ENCODE data around the gene LDLRAD4. TPM values are rescaled to one million over a fixed set of nuclear protein-coding genes. Genes with fewer than 3 reads are reported as not detected.
A peak's percentile ranks its signal among the peaks of the same experiment; 100 is the strongest.

Gene LDLRAD4
- total and polyA plus RNA-seq, 9 of the 15 experiments (the other 6 are each of a cell fraction or from before 2014, with no cell fraction given), result 0.01 TPM; not detected in 8

- Histone ChIP-seq H3K4me3 (no peak overlapping the region), H3K9ac (ENCODE audit: insufficient read depth in 1 of 2, low read depth in 2 of 2, low read length in 2 of 2) (no peak overlapping the region), H3K4me1 (replicated peaks in 1 of 2; ENCODE audit: control insufficient read depth in 2 of 2, insufficient read depth in 2 of 2, low read length in 2 of 2) (no peaks in the 10 kb centered on the region; a peak in 1 of 5 replicates), H3K4me2 (ENCODE audit: insufficient read depth, low read length) (no peak overlapping the region), H3K9me1 (ENCODE audit: control insufficient read depth, insufficient read depth, low read length) (no peaks in the 10 kb centered on the region), H3K27me3 (ENCODE audit: control insufficient read depth in 2 of 2, insufficient read depth in 2 of 2, low read length in 2 of 2) (peaks cover 22 to 53% of the 10 kb centered on the region in 2 experiments), H3K27ac (ENCODE audit: extremely low read depth, low read depth, low read length) (no peak overlapping the region), H2AFZ (ENCODE audit: low read depth, low read length) (no peak overlapping the region), H3K79me2 (ENCODE audit: control insufficient read depth, insufficient read depth, low read length) (no peaks in the 10 kb centered on the region), H4K20me1 (replicated peaks; ENCODE audit: control insufficient read depth, insufficient read depth, low read length) (no peaks in the 10 kb centered on the region; the same call in 1 of the 2 replicates), H3K36me3 (ENCODE audit: control insufficient read depth, insufficient read depth, low read length) (no peaks in the 10 kb centered on the region), H3K9me3 (replicated peaks; ENCODE audit: control insufficient read depth, insufficient read depth, low read depth, low read length) (no peaks in the 10 kb centered on the region)
- no peak for FAIRE-seq
- CTCF ChIA-PET (ENCODE audit: low intra/inter-chr PET ratio), result no interaction called here
- no peak for DNase-seq (ENCODE audit: extremely low read depth in 1 of 4, low spot score in 3 of 4)
- intact Hi-C loops (cut with micrococcal nuclease) (no loop called here), in situ Hi-C loops (cut with MboI) (no loop called here)
- under 1% methylated on average over 17 of the region's 23 CpGs for WGBS (ENCODE audit: insufficient coverage, low coverage, missing lambda C conversion rate)
- BruUV-seq (replicated peaks), result no TSS peak
- peak; percentile 58 for ATAC-seq
- POLR2A ChIA-PET, result interaction anchor here (0.6 to 1.0 kb wide), 2 partner anchors 8 to 41 kb away, joined by 3 to 5 read pairs; no protein-coding TSS in a partner anchor
- TF ChIP-seq IRF2 (CRISPR knock-in tag; IDR thresholded peaks at IDR 0.05) (no peak), RERE (CRISPR knock-in tag; IDR thresholded peaks at IDR 0.05; ENCODE audit: borderline replicate concordance) (no peak), HCFC1 (IDR thresholded peaks at IDR 0.05; ENCODE audit: low read depth, low read length) (no peak), NELFE (IDR thresholded peaks at IDR 0.05; ENCODE audit: insufficient read depth, insufficient read length) (no peak), IRF9 (tag; IDR thresholded peaks at IDR 0.05) (no peak), DIDO1 (tag; IDR thresholded peaks at IDR 0.05; ENCODE audit: low read depth) (no peak), ZNF23 (CRISPR knock-in tag; IDR thresholded peaks at IDR 0.05) (no peak), RCOR1 (IDR thresholded peaks at IDR 0.05; ENCODE audit: borderline replicate concordance in 1 of 2, low read depth in 2 of 2, low read length in 2 of 2) (no peak), GABPB2 (CRISPR knock-in tag; conservative IDR thresholded peaks at IDR 0.05) (no peak), TEAD2 (tag; IDR thresholded peaks at IDR 0.05) (no peak), KLF6 (CRISPR knock-in tag; IDR thresholded peaks at IDR 0.05; ENCODE audit: borderline replicate concordance) (no peak), SIN3B (IDR thresholded peaks at IDR 0.05; ENCODE audit: low read depth) (no peak), BDP1 (IDR thresholded peaks at IDR 0.05; ENCODE audit: insufficient read depth, insufficient read length) (no peak), SNRNP70 (optimal IDR thresholded peaks at IDR 0.05; ENCODE audit: low read depth, low read length) (no peak), PTBP1 (IDR thresholded peaks at IDR 0.05; ENCODE audit: low read depth, low read length) (no peak), SRSF7 (optimal IDR thresholded peaks at IDR 0.05; ENCODE audit: low read depth, low read length) (no peak), RBM39 (optimal IDR thresholded peaks at IDR 0.05; ENCODE audit: low read depth, low read length) (no peak), MAFK (IDR thresholded peaks at IDR 0.05; ENCODE audit: low read length) (no peak)
Observed at GRCh38 chr18:13500227-13500865, 281.8 kb downstream of the LDLRAD4 start.

Data from K562 (cell line).